GM08714 (cell line): ENCODE data around the gene NENF.

Experiments
- H3K4me3 ChIP-seq: fragments of 200-500 bp; sonication (Bioruptor generic); 2 replicates; pipeline ENCODE4 v1.5.1; 2014; ENCODE audit warnings: mild to moderate bottlenecking, low read length, inconsistent platforms
- ZNF274 ChIP-seq: IDR thresholded peaks from 2 replicates; pipeline ENCODE4 v1.6.1; 2012; ENCODE audit warnings: mild to moderate bottlenecking, low read depth, low read length

NENF gene

GRCh38 chr1:212414328-212415106, 18.2 kb upstream of the NENF start, which contains the start of gene PACC1:
Gene PACC1 (minus strand): TSS chr1:212414886. CDS start chr1:212414757, 129 bp downstream.
- TF ChIP-seq ZNF274: no peak
- H3K4me3 ChIP-seq: peak within 1 kb of the TSS; percentile 72

DNA sequence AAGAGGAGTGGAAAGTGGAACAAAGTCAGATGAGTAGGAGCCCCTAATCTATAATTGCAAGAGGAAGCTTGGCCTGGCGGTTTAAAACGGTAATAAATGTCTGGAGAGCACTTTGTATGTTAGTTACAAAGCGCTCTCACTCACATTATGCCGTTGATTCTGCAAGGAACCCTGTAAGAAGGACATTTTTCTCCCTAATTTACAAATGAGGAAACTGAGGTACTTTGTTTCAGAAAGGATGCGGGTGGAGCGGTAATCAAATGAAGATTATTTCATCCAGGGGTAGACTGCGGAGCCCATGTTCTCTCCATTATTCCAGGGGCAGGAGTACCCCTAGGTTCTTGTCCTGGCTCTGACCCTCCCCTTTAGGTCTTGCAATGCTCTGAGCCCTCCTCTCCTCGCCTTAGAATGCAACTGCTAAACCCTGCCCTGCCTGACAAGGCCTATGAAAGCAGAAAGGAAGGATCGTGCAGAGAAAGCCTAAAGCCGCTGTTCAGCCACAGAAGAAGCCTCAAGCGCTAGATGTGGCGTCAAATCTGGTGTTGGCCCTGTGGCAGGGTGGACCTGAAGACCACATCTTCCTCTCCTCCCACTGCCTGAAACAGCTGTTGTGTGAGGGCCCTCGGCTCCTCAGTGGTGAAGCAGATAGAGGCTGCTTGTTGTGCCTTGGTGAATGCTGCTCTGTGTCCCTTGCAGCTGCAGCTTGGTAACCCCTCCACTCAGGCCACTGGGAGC, 17.4 kb upstream of the NENF start:
- H3K4me3 ChIP-seq: peak overlapping the region; percentile 7; the same call in 1 of the 2 replicates

GRCh38 chr1:212421165-212421564, 11.6 kb upstream of the NENF start:
- TF ChIP-seq ZNF274: no peak
- no peak overlapping the region for H3K4me3 ChIP-seq

More for the DNA sequence above, 17.4 kb upstream of the NENF start:
- no peak for TF ChIP-seq ZNF274

DNA sequence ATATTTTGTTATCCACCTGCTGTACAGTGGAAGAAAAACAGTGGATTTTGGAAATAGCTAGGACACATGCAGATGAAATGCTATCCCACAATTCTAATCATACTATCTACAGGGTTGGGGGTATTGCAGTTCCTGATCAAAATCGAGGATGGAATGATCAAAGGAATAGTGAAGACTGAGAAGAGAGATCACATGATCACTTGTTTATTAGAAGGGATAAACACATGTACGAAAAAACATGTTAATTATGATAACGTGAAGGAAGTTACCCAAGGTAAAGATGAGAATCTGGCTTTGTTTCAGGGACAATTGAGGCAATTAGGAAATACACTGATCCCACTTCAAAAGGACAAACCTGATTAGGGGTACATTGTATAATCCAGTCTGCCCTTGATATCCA, 8.8 kb upstream of the NENF start:
- H3K4me3 ChIP-seq: no peak overlapping the region
- TF ChIP-seq ZNF274: no peak

GRCh38 chr1:212428496-212428895, 4.2 kb upstream of the NENF start:
- H3K4me3 ChIP-seq: no peak overlapping the region
- TF ChIP-seq ZNF274: no peak

DNA sequence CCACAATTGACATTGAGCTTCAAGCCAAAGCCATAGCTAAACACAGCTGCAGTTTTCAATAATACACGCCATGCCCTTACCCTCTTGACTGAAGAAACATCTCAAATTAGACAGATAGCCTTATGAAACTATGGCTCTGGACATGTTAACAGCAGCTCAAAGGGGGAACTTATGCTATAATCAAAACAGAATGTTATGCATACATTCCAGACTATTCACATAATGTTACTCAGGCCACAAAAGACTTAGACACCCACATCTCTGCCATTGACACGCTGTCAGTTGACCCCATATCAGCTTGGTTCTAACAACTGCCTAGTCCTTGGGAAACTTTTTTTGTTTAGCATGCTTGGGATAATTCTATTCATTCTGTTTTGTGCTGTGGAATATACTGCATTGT, 2.3 kb upstream of the NENF start:
- TF ChIP-seq ZNF274: no peak
- no peak overlapping the region for H3K4me3 ChIP-seq

DNA sequence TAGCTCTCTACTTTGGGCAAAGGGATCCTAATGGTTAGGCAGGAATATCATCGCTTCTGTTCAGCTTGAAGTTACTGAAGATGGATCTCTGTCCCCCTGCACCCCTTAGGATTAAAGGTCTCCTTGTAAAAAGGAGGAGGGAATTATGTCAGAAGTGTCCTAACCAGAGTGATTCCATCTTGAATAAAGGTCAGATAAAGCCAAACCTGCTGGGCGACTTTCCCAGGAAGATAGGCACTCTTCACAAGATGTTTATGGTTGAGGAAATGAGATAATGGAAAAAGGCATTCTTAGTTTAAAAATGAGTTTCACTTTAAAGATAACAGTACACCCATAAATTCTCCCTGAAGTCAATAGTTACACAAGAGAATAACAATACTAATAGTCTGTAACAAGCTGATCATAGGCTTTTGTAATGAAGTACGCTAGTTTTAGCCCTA, 1.7 kb upstream of the NENF start:
- no peak overlapping the region for H3K4me3 ChIP-seq
- no peak for TF ChIP-seq ZNF274

DNA sequence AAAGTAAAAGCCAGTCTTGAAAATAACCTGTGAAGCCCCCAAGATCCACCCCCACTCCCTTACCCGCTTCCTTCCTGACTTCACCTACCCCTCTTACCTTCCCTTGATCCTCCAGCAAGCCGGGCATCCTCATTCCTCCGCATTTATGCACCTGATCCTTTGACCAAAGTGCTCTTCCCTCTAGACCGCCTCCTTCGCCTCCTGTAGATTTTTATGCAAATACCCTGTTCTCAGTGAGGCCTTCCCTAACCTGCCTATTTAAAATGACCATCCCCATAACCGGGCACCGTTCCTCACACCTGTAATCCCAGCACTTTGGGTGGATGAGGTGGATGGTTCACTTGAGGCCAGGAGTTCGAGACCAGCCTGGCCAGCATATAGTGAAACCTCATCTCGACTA, 1.1 kb upstream of the NENF start:
- TF ChIP-seq ZNF274: no peak
- no peak overlapping the region for H3K4me3 ChIP-seq

DNA sequence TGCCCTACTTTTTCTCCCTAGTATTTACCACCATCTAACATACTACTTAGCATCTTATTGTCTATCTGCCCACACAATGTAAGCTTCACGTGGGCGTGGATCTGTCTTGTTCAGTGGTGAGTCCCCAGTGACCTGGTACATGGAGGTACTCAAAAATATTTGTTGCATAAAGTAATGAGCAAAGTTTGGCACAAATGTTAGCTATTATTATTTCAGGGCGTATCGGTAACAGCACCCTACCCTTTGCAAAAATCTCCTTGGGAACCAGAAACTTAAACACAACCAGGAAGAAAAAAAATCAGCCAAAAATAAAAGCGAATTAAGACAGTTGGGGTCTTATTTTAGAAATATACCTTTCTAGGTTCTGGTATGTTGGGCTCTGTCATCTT, 454 bp upstream of the NENF start:
- peak overlapping the region; percentile 82 for H3K4me3 ChIP-seq
- no peak for TF ChIP-seq ZNF274

GRCh38 chr1:212433577-212434462, 1.1 kb downstream of the NENF start:
- peak overlapping the region; percentile 82 for H3K4me3 ChIP-seq
- no peak for TF ChIP-seq ZNF274

- H3K4me3 ChIP-seq: no peak overlapping the region
- TF ChIP-seq ZNF274: no peak
These were observed 2.3 kb downstream of the NENF start for GRCh38 chr1:212434992-212435391.

GRCh38 chr1:212437179-212437798, 4.6 kb downstream of the NENF start:
- H3K4me3 ChIP-seq: no peak overlapping the region
- TF ChIP-seq ZNF274: no peak

DNA sequence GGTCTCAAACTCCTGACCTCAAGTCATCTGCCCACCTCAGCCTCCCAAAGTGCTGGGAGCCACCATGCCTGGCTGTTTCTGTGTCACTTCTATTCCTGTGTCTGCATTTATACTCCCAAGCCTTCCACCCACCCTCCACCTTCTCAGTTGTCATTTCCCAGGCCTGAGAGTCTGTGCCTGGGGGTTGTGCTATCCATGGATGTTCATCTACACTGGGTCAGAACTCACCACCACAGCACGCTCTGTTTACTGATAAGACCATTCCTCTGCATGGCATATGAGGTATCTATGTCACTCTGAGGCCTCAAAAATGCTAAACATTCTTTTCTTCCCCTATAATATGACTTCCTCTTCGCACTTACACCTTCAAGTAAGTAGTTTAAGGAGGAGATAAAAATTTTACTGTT, 6.1 kb downstream of the NENF start:
- H3K4me3 ChIP-seq: no peak overlapping the region
- no peak for TF ChIP-seq ZNF274

GRCh38 chr1:212440419-212440818, 7.7 kb downstream of the NENF start:
- no peak overlapping the region for H3K4me3 ChIP-seq
- TF ChIP-seq ZNF274: no peak
